ENCODE measurements around the gene TMEM214.

The TMEM214 gene

GRCh38 chr2:27010139-27010538, 22.6 kb upstream of the TMEM214 start:
- DNase-seq (ENCODE audit: low read depth, low spot score), result no peak

GRCh38 chr2:27013738-27014137, 19.0 kb upstream of the TMEM214 start:
- DNase-seq (ENCODE audit: low read depth, low spot score), result no peak

DNA sequence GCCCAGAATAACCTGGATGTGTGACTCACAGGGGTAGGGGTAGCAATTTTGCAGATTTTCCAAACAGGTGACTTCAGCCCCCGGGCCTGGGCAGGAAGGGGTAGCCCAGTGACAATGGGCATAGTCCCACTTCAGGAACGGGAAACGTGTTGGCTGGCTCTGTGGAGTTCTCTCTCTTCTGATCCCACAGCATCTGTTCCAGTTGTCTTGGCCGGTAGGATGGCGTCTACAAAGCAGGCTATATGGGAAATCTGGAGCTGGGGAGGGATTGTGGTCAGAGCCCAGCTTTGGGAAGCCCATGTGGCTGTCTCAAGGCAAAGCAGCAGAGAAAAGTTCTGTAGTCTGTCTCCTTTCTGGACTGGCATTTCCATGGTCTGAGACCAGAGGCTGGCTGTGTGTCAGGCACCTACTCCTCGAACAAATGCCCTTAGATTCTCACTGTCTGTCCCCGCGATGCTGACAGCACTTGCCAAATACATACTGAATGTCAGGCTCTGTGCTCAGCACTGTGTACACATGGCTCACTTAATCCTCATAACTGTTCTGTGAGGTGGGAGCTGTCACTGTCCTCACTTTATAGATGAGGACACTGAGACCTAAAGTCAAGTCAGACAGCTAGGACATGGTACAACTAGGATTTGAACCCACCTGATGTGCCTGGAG, 17.9 kb upstream of the TMEM214 start:
- DNase-seq (ENCODE audit: low read depth, low spot score), result no peak

DNA sequence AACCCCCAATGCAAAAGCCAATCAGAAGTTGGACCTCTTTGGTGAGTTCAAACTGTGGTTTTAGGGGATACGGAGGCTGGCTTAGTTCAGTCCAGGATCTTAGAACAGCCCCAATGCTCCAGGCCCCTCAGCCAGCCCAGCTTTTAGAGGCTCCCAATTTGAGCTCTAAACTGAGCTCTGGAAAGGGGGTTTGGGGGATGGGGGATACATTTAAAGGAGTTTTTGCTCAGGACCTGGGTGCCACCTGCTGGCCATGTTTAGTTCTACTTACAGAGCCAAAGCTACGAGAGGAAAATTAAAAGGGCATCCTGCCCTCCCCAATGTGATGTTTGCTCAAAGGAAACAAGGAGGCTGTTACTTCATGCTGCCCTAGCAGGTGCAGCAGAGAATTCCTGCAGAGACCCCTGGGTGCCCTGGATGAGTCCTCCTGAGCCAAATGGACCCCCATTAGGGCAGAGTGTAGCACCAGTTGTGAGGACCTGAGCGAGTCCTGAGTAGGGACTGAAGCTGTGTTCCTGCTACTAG, 15.9 kb upstream of the TMEM214 start:
- no peak for DNase-seq (ENCODE audit: low read depth, low spot score)

DNA sequence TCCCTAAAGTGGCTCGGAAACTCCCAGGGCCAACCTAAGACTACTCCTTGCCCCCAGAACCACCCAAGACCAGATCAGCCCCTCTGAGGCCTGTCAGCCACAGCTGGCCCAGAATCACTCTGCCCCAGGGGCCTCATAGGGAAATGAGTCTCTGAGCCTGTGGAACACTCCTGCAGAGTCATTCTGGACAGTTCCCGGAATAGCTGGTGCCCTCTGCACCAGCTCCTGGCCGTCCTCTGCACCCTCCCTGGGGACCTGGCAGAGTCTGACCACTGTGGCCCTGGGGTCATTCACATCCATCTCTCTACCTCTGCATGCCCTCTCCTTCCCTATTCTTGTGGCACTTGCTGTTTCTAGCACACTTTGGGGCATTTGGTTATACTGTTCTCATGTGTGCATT, 14.6 kb upstream of the TMEM214 start:
- no peak for DNase-seq (ENCODE audit: low read depth, low spot score)

DNA sequence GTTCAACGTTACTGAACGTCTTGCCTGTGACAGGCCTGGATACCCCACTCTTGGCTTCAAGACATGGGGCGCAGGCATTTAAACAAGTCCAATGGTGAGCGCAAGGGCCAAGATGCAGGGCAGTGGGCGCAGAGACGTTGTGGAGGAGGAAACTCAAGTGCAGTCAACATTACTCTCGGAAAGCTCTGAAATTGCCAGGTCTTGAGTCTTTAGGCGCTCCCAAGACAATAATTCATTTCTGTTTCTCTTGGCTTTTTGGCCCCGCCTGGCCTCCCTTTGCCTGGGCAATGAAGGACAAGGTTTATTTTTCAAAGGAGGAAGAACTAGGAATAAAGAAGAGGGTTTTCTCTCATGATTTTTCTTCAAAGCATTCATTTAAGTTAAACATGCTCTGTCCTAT, 13.3 kb upstream of the TMEM214 start:
- no peak for DNase-seq (ENCODE audit: low read depth, low spot score)

- DNase-seq (ENCODE audit: low read depth, low spot score), result no peak
These were observed 12.6 kb upstream of the TMEM214 start for GRCh38 chr2:27019931-27020855.

DNA sequence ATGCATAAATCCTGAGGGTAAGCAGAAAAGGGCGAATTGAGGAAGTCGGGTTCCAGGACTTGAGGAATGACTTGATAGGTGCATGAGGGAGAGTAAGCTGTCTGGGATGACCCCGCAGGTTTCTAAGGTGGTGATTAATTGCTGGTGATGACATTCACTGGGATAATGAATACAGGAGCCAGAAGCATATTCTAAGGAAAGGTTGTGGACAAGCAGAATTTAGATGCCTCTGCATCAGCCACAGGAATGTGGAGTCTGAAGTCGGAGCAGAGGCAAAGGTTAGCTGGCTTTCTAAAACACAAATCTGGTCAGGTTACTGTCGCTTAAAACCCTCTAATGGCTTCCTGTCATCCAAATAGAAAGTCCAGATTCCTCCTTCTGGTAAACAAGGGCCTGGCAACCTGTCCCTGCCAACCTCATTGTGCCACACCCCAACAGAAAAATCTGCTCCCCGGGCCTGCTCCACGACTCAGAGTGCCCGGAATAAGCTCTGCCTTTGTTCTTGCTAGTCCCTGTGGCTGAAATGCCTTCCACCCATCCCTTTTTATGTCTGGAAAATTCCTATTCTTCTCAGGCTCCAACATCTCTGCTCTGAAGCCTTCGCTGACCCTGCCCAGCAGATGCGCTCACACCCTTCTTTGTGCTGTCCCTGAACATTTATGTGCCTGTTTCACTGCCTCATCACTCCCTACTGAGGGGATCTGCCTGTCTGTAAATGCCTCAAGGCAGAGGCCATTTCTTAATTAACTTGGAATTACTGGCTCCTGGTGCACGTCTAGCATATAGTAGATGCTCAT, 11.3 kb upstream of the TMEM214 start:
- DNase-seq (ENCODE audit: low read depth, low spot score), result no peak

DNA sequence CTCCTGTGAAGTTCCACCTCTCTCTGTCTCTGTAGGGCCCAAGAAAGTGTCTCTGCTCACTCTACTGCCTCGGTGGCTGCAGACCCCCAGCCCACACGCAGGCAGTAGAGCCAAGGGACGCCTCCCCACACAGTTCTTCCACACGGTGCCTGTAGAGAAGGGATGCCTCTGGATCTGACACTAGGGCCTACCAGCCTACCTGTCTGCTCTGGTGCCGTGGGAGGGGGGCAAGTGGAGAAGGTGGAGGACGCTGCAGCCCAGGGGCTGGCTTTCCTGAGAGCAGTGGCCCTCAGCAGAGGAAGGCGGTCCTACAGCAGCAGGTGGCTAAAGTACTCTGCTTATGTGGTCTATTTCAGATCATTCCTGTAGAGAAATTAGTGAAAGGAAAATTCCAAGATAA, 9.0 kb upstream of the TMEM214 start:
- DNase-seq (ENCODE audit: low read depth, low spot score), result no peak

DNA sequence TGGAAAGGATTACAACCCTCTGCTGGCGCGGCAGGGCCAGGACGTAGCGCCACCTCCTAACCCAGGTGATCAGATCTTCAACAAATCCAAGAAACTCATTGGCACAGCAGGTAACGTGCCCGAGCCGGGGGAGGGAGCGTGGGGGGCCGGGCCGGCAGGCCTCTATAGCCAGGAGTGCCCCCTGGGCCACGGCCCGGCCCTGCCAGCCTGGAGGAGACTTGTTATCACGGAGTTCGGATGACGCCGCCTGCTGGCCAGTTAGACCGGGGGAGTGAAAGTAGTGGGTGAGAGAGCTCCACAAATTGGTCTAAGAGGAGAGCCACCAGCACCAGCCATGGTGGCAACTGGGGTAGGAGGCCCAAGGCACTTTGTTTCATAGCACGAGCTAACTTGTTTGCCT, 8.6 kb upstream of the TMEM214 start:
- no peak for DNase-seq (ENCODE audit: low read depth, low spot score)

DNA sequence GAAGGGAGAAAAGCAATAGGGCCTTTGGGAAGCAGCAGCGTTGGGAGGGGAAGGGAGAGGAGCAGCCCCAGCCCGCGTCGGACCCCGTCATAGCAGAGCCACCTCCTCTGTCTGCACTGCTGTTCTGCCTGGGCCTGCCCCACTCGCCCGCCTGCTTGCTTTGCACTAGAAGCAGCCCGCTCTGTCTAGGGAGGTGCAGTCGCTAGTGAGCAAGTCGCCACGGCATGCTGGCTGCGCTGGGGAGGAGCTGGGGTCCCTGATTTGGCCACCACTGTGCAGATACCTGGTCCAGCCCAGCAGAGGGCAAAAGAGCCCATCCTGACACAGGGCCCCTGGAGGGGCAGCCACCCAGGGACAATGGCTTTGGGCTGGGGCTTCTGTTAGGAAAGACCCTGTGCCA, 8.0 kb upstream of the TMEM214 start:
- DNase-seq (ENCODE audit: low read depth, low spot score), result no peak

GRCh38 chr2:27025281-27025800, 7.4 kb upstream of the TMEM214 start:
- DNase-seq (ENCODE audit: low read depth, low spot score), result no peak

- no peak for DNase-seq (ENCODE audit: low read depth, low spot score)
These were observed 6.6 kb upstream of the TMEM214 start for GRCh38 chr2:27025861-27026851.

DNA sequence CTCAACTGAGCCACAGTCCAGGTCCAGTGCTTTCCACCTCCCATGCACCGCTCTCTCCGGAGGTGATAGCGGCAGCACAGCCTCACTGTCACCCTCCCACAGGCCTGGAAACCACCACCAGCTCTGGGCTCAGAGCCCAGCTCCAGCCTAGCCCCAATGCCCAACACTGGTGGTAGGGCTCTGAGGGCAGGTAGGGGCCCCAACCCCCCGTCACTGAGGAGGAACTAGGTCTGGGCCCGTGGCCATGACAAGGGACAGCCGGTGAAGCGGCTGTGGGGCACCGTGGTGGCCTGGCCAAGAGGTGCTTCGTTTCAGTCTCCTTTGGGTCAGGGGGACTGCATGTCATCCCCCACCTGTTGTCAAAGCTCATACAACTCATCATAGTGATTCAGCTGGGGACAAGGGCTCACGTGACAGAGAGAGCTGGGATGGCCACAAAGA, 5.5 kb upstream of the TMEM214 start:
- no peak for DNase-seq (ENCODE audit: low read depth, low spot score)

- DNase-seq (ENCODE audit: low read depth, low spot score), result no peak
These were observed 3.7 kb upstream of the TMEM214 start for GRCh38 chr2:27029051-27029450.

DNA sequence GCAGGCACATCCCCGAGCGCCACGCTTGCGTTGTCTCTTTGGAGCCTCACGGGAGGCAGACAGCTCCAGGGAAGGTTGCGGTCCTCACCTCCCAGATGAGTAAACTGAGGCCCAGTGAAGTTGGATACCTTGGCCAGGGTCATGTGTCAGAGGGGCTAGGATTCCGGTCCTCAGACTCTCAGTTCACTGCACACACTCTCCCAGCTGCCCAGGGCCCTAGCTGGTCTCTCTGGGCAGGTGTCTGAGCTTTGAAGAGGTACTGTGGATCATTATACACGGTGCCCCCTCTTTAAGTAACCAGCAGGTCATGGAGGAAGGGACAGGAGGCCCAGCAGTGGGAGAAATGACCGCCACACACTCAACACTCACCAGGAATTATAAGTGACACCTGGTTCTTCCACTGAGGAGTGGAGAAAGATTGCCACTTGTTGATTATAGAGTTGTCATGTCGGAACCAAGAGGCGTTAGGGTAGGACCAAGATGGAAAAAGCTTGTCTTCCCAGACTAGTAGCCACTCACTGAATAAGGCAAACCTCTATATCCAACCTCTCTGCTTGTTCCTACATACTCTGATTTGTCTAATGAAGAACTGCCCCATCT, 588 bp downstream of the TMEM214 start:
- DNase-seq (ENCODE audit: low read depth, low spot score), result no peak

DNA sequence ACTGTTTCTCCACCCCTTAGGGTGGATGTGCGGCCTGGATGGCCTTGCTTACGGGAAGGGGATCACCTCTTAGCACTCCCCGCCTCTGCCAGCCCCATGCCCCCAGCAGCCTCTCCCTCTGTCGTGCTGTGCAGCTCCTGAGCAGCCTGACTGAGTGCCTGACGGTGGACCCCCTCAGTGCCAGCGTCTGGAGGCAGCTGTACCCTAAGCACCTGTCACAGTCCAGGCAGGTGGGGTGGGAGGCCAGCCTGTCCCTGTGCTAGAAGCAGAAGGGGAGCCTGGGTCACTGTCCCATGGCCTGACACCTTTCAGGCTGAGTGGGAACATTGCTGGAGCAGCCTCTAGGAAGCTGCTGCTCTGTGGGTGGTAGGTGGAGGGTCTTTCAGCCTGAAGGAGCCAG, 5.2 kb downstream of the TMEM214 start:
- no peak for DNase-seq (ENCODE audit: low read depth, low spot score)

GRCh38 chr2:27038631-27039339, 6.0 kb downstream of the TMEM214 start:
- DNase-seq (ENCODE audit: low read depth, low spot score), result no peak

GRCh38 chr2:27039426-27039825, 6.7 kb downstream of the TMEM214 start:
- no peak for DNase-seq (ENCODE audit: low read depth, low spot score)
